GM12878 (cell line): ENCODE results near the gene EHBP1. TPM values are rescaled to one million over a fixed set of nuclear protein-coding genes. Genes with fewer than 3 reads are reported as not detected.
A peak's percentile ranks its signal among the peaks of the same experiment; 100 is the strongest.

Source experiments
- ATAC-seq: fragments of 200-7000 bp; cut with Tn5 transposase; 3 replicates; pipeline ENCODE4 v1.9.1; 2020; ENCODE audit warnings: mild to moderate bottlenecking, moderate library complexity
- BruUV-seq: library from RNA; stranded (reverse); fragments of 400-500 nt; replicated peaks from 2 replicates; lab custom pipeline; 2021; lab: Mats Ljungman, UMichigan
- CTCF ChIA-PET: fragments of 300-600 bp; sonication (Branson Sonifier 250); formaldehyde crosslinking; extraction: SDS; loops from one replicate; lab custom pipeline; 2021; ENCODE audit warnings: inconsistent platforms; lab: Yijun Ruan, JAX
- POLR2A ChIA-PET: fragments of 350-600 bp; formaldehyde crosslinking; extraction: SDS; loops from one replicate; lab custom pipeline; 2021; ENCODE audit warnings: inconsistent platforms; lab: Charles Lee
- RAD21 ChIA-PET: fragments of 300-600 bp; sonication (Branson Sonifier 250); formaldehyde crosslinking; loops from one replicate; lab custom pipeline; 2023; ENCODE audit warnings: antibody characterized with exemption; ENCODE audit not compliant: unreplicated experiment; lab: Charles Lee
- SMC1A ChIA-PET: fragments of 300-600 bp; sonication (Branson Sonifier 250); formaldehyde crosslinking; loops from one replicate; lab custom pipeline; 2023; ENCODE audit not compliant: unreplicated experiment, uncharacterized antibody; lab: Charles Lee
- DNase-seq: peaks from one replicate; pipeline ENCODE4 v3.0.0-alpha.2; 2011; ENCODE audit warnings: low read depth, low spot score
- FAIRE-seq: peaks from 3 replicates; lab custom pipeline; 2011; peaks lifted over from hg19 to GRCh38; lab: Jason Lieb, UNC
- H2AFZ ChIP-seq: 2 replicates; pipeline ENCODE4 v1.6.0; 2011; ENCODE audit warnings: low read depth, low read length, control low read depth; ENCODE audit not compliant: control insufficient read depth
- H3K27ac ChIP-seq: 2 replicates; pipeline ENCODE4 v1.5.1; 2011; ENCODE audit warnings: control low read depth; ENCODE audit not compliant: control insufficient read depth, insufficient read depth
- H3K27me3 ChIP-seq, 2 experiments: replicated peaks in 1 of 2; 2 replicates each; pipeline versions ENCODE4 v1.6.0 to v1.6.1; 2011; ENCODE audit warnings: low read length in 1 of 2; ENCODE audit not compliant: control insufficient read depth in 2 of 2, insufficient read depth in 2 of 2
- H3K36me3 ChIP-seq, 2 experiments: 2 replicates each; pipeline ENCODE4 v1.5.1; 2011; ENCODE audit warnings: low read length in 1 of 2; ENCODE audit not compliant: control insufficient read depth in 2 of 2, insufficient read depth in 2 of 2
- H3K4me1 ChIP-seq: 2 replicates; pipeline ENCODE4 v1.6.1; 2011; ENCODE audit warnings: mild to moderate bottlenecking, low read length, moderate library complexity, mixed read lengths; ENCODE audit not compliant: control insufficient read depth, insufficient read depth
- H3K4me2 ChIP-seq: 2 replicates; pipeline ENCODE4 v1.6.0; 2011; ENCODE audit warnings: control low read depth; ENCODE audit not compliant: control insufficient read depth, insufficient read depth
- H3K4me3 ChIP-seq: fragments of 200-600 bp; sonication (generic); 2 replicates; pipeline ENCODE4 v1.5.1; 2016
- H3K79me2 ChIP-seq: 2 replicates; pipeline ENCODE4 v1.6.0; 2011; ENCODE audit warnings: low read length; ENCODE audit not compliant: control insufficient read depth, insufficient read depth
- H3K9ac ChIP-seq: 2 replicates; pipeline ENCODE4 v1.8.0; 2011; ENCODE audit warnings: low read length, control low read depth, mixed read lengths; ENCODE audit not compliant: control insufficient read depth, insufficient read depth
- H3K9me3 ChIP-seq: replicated peaks from 3 replicates; pipeline ENCODE4 v1.5.1; 2011; ENCODE audit warnings: mild to moderate bottlenecking, low read length; ENCODE audit not compliant: control insufficient read depth, insufficient read depth
- H4K20me1 ChIP-seq: 2 replicates; pipeline ENCODE4 v1.6.0; 2011; ENCODE audit not compliant: control insufficient read depth, insufficient read depth
- BHLHE40 ChIP-seq, 2 experiments: fragments of 450-650 bp in 1 of 2; IDR thresholded peaks; 2 replicates each; pipeline ENCODE4 v1.6.1; 2011 to 2017; ENCODE audit warnings: low read depth in 2 of 2, borderline replicate concordance in 1 of 2, improper control_type of control experiment in 1 of 2, low read length in 1 of 2, mild to moderate bottlenecking in 1 of 2
- BMI1 ChIP-seq: fragments of 450-650 bp; IDR thresholded peaks from 2 replicates; pipeline ENCODE4 v1.6.1; 2016; ENCODE audit warnings: mild to moderate bottlenecking, moderate library complexity, borderline replicate concordance
- CHD1 ChIP-seq: IDR thresholded peaks from 2 replicates; pipeline ENCODE4 v1.6.1; 2012; ENCODE audit warnings: low read depth, low read length, improper control_type of control experiment
- EZH2 ChIP-seq: IDR thresholded peaks from 2 replicates; pipeline ENCODE4 v1.6.1; 2012; ENCODE audit warnings: low read depth, mild to moderate bottlenecking, control low read depth, inconsistent platforms, low read length, borderline replicate concordance; ENCODE audit not compliant: control insufficient read depth
- NBN ChIP-seq: fragments of 450-650 bp; IDR thresholded peaks from 2 replicates; pipeline ENCODE4 v1.6.1; 2016
- PBX3 ChIP-seq: IDR thresholded peaks from 2 replicates; pipeline ENCODE4 v1.6.1; 2011; ENCODE audit warnings: mild to moderate bottlenecking, low read depth, low read length, moderate library complexity; ENCODE audit not compliant: insufficient replicate concordance
- SIN3A ChIP-seq: IDR thresholded peaks from 2 replicates; pipeline ENCODE4 v1.6.1; 2012; ENCODE audit warnings: low read depth, low read length, improper control_type of control experiment
- SREBF2 ChIP-seq: IDR thresholded peaks from 2 replicates; pipeline ENCODE4 v1.6.1; 2012; ENCODE audit warnings: mild to moderate bottlenecking, low read length
- SUZ12 ChIP-seq: fragments of 200-600 bp; sonication (generic); IDR thresholded peaks from one replicate; pipeline ENCODE4 v1.6.1; 2018; ENCODE audit warnings: antibody characterized with exemption, mild to moderate bottlenecking; ENCODE audit not compliant: unreplicated experiment
- TCF3 ChIP-seq: IDR thresholded peaks from 2 replicates; pipeline ENCODE4 v1.6.1; 2012; ENCODE audit warnings: low read depth, mild to moderate bottlenecking, low read length, borderline replicate concordance; ENCODE audit not compliant: insufficient read depth
- YY1 ChIP-seq: IDR thresholded peaks from 2 replicates; pipeline ENCODE4 v1.6.1; 2011; ENCODE audit warnings: low read depth, mild to moderate bottlenecking, low read length
- WGBS: methylation state at CpG from one replicate; pipeline ENCODE4 v1.1.6; 2016; ENCODE audit warnings: low lambda C conversion rate; ENCODE audit not compliant: insufficient replicate concordance, insufficient coverage; ENCODE audit errors: missing lambda C conversion rate; 5-methylcytosine and 5-hydroxymethylcytosine counted together
- in situ Hi-C: fragments of 300-500 bp; cut with MboI; formaldehyde crosslinking; loops from 9 replicates; pipeline ENCODE4 v1.14.3; 2018; ENCODE audit warnings: mixed read lengths
- intact Hi-C: fragments of 100-400 bp; cut with micrococcal nuclease; formaldehyde crosslinking; loops from one replicate; pipeline ENCODE4 v1.14.2; 2022; ENCODE audit not compliant: unreplicated experiment
- polyA plus RNA-seq, 11 experiments: library from polyadenylated mRNA; depleted of rRNA in 4 of 11; unstranded in 6 of 11; stranded (reverse) in 5 of 11; fragments of >200 nt; fragmentation: Nextera tagmentation in 4 of 11; fragmentation: Illumina TruSeq in 1 of 11; extraction: Ambion mirVana in 4 of 11; extraction: Trizol in 1 of 11; gene quantifications; 1 replicate in 1 of 11; 2 replicates in 10 of 11; pipeline versions ENCODE4 v1.2.1 to v1.2.3, GENCODE V29; 2011 to 2016; ENCODE audit warnings: inconsistent platforms in 2 of 11, missing spikeins in 2 of 11, low read depth in 1 of 11
- total RNA-seq, 4 experiments: library from RNA; depleted of rRNA in 3 of 4; stranded (reverse); fragments of >200 nt in 3 of 4; fragmentation: Illumina TruSeq in 1 of 4; extraction: Trizol in 1 of 4; gene quantifications; 2 replicates each; pipeline versions ENCODE4 v1.2.1 to v1.2.3, GENCODE V29; 2013 to 2021

EHBP1 gene
- total and polyA plus RNA-seq, 10 of the 15 experiments (the other 5 are each of a cell fraction or from before 2014, with no cell fraction given): 5.7 to 26.1 (median 13.6) TPM

GRCh38 chr2:63058144-63058920, 352.8 kb downstream of the EHBP1 start:
- FAIRE-seq: no peak
- SMC1A ChIA-PET: no interaction called here
- peak overlapping the region; percentile 7; the same call in 1 of the 2 replicates for H3K4me3 ChIP-seq

GRCh38 chr2:63058921-63059792, 353.6 kb downstream of the EHBP1 start:
- ATAC-seq (peak; percentile 24), FAIRE-seq (no peak), DNase-seq (no peak)
- Histone ChIP-seq H3K4me2 (no peak overlapping the region; the same call in 1 of the 2 replicates), H3K4me1 (peaks cover 9% of the 10 kb centered on the region; the same call in 1 of the 2 replicates), H3K79me2 (no peaks in the 10 kb centered on the region), H3K27me3 (peaks cover 5 to 21% of the 10 kb centered on the region in 2 experiments), H2AFZ (peak overlapping the region; percentile 4; the same call in 1 of the 2 replicates), H3K36me3 (no peaks in the 10 kb centered on the region; a peak in 1 of 4 replicates), H3K9ac (no peak overlapping the region), H3K9me3 (no peaks in the 10 kb centered on the region; the same call in 1 of the 3 replicates), H4K20me1 (no peaks in the 10 kb centered on the region), H3K27ac (no peak overlapping the region), H3K4me3 (0 out of 2 replicates have a peak overlapping the region, but pooled peaks have one; percentile 30)
- BruUV-seq: no TSS peak
- intact Hi-C loops: loop anchor here (10.0 kb wide), 2 partner anchors 274 to 604 kb away; no protein-coding TSS in a partner anchor
- in situ Hi-C loops: no loop called here
- POLR2A ChIA-PET: no interaction called here
- RAD21 ChIA-PET: no interaction called here
- SMC1A ChIA-PET: no interaction called here
- WGBS: 42% methylated on average over 65 of the region's 67 CpGs
- CTCF ChIA-PET: no interaction called here
- TF ChIP-seq CHD1 (no peak), BHLHE40 (IDR thresholded peaks at IDR 0.05; ENCODE audit: borderline replicate concordance in 1 of 2, low read depth in 2 of 2, low read length in 1 of 2) (peak in 1 of 2 experiments; percentile 68; a peak in 2 of 4 replicates), TCF3 (0 out of 2 replicates have a peak, but pooled peaks have one; percentile 13), YY1 (no peak), NBN (no peak), PBX3 (no peak), SUZ12 (peak; percentile 47)

More at GRCh38 chr2:63058144-63058920, 352.8 kb downstream of the EHBP1 start:
- ChIA-PET POLR2A (no interaction called here), CTCF (no interaction called here), RAD21 (no interaction called here)
- TF ChIP-seq BMI1 (peak; percentile 78), EZH2 (0 out of 2 replicates have a peak, but pooled peaks have one; percentile 78), SIN3A (no peak), SREBF2 (no peak), CHD1 (no peak)
- no peak for DNase-seq
- Histone ChIP-seq H3K79me2 (no peaks in the 10 kb centered on the region), H4K20me1 (no peaks in the 10 kb centered on the region), H3K27ac (no peak overlapping the region), H3K9ac (no peak overlapping the region), H3K4me2 (peak overlapping the region; percentile 32; the same call in 1 of the 2 replicates), H3K4me1 (peaks cover 9% of the 10 kb centered on the region; the same call in 1 of the 2 replicates), H3K9me3 (no peaks in the 10 kb centered on the region; the same call in 1 of the 3 replicates), H3K36me3 (no peaks in the 10 kb centered on the region; a peak in 1 of 4 replicates), H2AFZ (no peak overlapping the region), H3K27me3 (peaks cover 5 to 21% of the 10 kb centered on the region in 2 experiments)
- no TSS peak for BruUV-seq
- peak; percentile 6; the same call in 1 of the 3 replicates for ATAC-seq
- 36% methylated on average over 35 of the region's 35 CpGs for WGBS
- intact Hi-C loops (loop anchor here (10.0 kb wide), 2 partner anchors 274 to 604 kb away; no protein-coding TSS in a partner anchor), in situ Hi-C loops (no loop called here)
